Fibroblast of the aortic adventitia (primary cell): ENCODE results near the gene TEX264. TPM values are rescaled to one million over a fixed set of nuclear protein-coding genes. Genes with fewer than 3 reads are reported as not detected.

Source experiments
- DNase-seq: peaks from one replicate; pipeline ENCODE4 v3.0.0-alpha.2; 2010; ENCODE audit warnings: low read depth
- H3K4me3 ChIP-seq: 2 replicates; pipeline ENCODE4 v1.5.1; 2011; ENCODE audit warnings: low read depth, mild to moderate bottlenecking, control low read depth, low read length, moderate library complexity
- total RNA-seq: library from RNA; depleted of rRNA; stranded (reverse); fragments of >200 nt; gene quantifications from 2 replicates; pipeline ENCODE4 v1.2.3, GENCODE V29; 2012; ENCODE audit warnings: low replicate concordance
- TF ChIP-seq, protein P1 (sequence below): IDR thresholded peaks from 2 replicates; pipeline ENCODE4 v1.5.1; 2011; ENCODE audit warnings: mild to moderate bottlenecking, low read length, control low read depth, inconsistent platforms; ENCODE audit not compliant: insufficient read depth

TEX264 gene
- total RNA-seq, 1 donor = 38.7 TPM

DNA sequence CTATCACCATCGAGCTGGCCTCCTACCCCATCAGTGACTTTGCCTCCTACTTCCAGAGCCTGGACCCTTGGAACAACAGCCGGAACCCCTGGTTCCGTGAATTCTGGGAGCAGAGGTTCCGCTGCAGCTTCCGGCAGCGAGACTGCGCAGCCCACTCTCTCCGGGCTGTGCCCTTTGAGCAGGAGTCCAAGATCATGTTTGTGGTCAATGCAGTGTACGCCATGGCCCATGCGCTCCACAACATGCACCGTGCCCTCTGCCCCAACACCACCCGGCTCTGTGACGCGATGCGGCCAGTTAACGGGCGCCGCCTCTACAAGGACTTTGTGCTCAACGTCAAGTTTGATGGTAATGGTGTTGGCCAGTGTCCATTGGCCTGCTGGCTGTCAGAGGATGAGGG lies 41.9 kb downstream of the TEX264 start:
- no peak overlapping the region for H3K4me3 ChIP-seq
- no peak for DNase-seq
- TF ChIP-seq, protein P1, sequence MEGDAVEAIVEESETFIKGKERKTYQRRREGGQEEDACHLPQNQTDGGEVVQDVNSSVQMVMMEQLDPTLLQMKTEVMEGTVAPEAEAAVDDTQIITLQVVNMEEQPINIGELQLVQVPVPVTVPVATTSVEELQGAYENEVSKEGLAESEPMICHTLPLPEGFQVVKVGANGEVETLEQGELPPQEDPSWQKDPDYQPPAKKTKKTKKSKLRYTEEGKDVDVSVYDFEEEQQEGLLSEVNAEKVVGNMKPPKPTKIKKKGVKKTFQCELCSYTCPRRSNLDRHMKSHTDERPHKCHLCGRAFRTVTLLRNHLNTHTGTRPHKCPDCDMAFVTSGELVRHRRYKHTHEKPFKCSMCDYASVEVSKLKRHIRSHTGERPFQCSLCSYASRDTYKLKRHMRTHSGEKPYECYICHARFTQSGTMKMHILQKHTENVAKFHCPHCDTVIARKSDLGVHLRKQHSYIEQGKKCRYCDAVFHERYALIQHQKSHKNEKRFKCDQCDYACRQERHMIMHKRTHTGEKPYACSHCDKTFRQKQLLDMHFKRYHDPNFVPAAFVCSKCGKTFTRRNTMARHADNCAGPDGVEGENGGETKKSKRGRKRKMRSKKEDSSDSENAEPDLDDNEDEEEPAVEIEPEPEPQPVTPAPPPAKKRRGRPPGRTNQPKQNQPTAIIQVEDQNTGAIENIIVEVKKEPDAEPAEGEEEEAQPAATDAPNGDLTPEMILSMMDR = no peak

DNA sequence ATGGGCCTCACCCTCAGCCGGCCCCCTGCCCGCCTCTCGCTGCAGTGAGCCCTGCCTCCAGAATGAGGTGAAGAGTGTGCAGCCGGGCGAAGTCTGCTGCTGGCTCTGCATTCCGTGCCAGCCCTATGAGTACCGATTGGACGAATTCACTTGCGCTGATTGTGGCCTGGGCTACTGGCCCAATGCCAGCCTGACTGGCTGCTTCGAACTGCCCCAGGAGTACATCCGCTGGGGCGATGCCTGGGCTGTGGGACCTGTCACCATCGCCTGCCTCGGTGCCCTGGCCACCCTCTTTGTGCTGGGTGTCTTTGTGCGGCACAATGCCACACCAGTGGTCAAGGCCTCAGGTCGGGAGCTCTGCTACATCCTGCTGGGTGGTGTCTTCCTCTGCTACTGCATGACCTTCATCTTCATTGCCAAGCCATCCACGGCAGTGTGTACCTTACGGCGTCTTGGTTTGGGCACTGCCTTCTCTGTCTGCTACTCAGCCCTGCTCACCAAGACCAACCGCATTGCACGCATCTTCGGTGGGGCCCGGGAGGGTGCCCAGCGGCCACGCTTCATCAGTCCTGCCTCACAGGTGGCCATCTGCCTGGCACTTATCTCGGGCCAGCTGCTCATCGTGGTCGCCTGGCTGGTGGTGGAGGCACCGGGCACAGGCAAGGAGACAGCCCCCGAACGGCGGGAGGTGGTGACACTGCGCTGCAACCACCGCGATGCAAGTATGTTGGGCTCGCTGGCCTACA lies 44.4 kb downstream of the TEX264 start:
- TF ChIP-seq, protein P1 = no peak
- DNase-seq = no peak
- H3K4me3 ChIP-seq = no peak overlapping the region

DNA sequence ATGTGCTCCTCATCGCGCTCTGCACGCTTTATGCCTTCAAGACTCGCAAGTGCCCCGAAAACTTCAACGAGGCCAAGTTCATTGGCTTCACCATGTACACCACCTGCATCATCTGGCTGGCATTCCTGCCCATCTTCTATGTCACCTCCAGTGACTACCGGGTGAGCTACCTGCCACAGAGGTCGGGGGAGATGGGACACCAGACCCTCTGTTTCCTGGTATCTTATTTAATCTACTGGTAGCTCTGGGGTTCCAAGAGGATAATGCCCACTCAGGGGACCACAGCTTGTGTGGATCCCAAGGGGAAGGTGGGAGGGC lies 44.9 kb downstream of the TEX264 start:
- TF ChIP-seq, protein P1 = no peak
- DNase-seq = no peak
- no peak overlapping the region for H3K4me3 ChIP-seq

DNA sequence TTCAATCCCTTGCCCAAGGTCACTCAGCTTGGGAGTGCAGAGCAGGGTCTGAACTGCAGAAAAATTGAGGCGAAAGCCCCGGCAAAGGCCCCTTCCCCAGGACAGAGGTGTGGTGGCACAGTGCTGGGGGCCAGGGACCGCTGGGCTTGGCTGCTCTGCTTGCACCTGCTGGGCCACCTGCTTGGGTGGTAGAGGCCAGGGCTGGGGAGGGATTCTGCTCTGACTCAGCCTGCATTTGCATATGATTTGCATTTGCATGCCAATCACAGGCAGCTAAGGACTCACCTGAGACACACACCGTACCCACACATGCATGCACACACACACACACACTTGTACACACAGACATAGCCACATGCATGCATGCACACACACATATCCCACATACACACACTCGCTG lies 45.8 kb downstream of the TEX264 start:
- DNase-seq = no peak
- H3K4me3 ChIP-seq = no peak overlapping the region
- TF ChIP-seq, protein P1 = no peak

DNA sequence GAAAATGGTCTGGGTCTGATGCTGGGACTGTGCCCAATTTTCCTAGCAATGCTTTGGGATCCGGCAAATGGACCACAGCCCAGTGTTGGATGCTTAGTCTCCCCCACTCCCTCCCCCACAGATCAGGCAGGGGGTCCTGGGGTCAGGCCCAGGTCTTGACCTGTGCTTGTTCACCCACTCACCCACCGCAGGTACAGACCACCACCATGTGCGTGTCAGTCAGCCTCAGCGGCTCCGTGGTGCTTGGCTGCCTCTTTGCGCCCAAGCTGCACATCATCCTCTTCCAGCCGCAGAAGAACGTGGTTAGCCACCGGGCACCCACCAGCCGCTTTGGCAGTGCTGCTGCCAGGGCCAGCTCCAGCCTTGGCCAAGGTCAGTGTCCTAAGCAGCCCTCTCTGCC lies 46.4 kb downstream of the TEX264 start:
- DNase-seq = no peak
- TF ChIP-seq, protein P1 = no peak
- no peak overlapping the region for H3K4me3 ChIP-seq

DNA sequence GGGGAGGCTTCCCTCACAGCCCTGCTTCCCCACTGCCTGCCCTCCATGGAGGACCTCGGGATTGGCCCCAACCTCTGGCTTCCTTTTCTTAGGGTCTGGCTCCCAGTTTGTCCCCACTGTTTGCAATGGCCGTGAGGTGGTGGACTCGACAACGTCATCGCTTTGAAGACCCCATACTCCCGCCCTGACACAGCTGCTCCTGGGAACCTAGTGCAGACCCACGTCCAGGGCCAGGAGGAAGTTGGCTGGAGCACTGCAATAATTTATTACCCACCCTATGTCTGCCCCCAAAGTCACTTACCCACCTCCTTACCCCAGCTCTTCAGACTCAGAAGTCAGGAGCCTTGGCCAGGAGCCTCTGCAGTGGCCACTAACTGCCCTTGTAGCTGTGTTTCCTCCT lies 46.9 kb downstream of the TEX264 start:
- DNase-seq = no peak
- H3K4me3 ChIP-seq = no peak overlapping the region

More for the DNA sequence above, 46.9 kb downstream of the TEX264 start:
- TF ChIP-seq, protein P1 = no peak
